ENCODE data around the gene POFUT2.
"Not testable (repeated sequence)": the region's sequence is repeated elsewhere in the genome, so short reads cannot be mapped to it uniquely, and the experiment has no call there.

POFUT2 gene

GRCh38 chr21:45326169-45326851, 38.6 kb upstream of the POFUT2 start:
- no peak for DNase-seq

- no peak for DNase-seq
Measured at GRCh38 chr21:45325206-45326168, 37.8 kb upstream of the POFUT2 start.

DNA sequence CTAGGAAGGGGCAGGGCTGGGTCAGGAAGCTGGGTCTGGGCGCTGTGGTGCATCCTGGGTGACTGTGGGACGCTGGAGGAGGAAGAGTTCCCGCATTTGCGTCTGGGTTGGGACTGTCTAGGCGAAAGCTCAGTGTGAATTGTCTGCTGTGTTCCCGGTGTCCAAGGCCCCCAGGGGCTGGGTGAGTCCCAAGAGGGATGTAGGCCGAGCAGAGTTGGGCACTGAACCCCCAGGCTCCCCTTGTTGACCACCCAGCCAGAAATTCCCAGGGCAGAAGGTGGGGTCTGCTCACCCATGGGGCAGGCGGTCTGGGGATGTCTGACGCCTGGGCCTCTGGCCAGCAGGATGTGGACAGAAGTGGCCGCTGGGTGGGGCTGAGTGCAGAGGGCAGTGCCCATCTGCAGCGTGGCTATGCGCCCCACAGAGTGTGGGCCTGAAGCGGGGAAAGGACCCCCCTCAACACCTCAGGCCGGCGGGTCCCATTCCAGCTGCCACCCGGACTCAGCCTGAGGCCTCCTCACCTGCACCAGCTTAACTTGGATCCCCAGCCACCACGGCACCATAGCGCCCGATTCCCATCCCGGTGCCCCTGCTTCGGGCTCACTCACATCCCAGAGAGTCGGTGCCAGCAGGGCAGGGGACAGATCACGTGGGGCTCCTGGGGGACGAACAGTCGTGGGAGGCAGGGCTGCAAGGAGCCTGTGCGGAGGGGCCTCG, 37.0 kb upstream of the POFUT2 start:
- no peak for DNase-seq

GRCh38 chr21:45323487-45324311, 36.0 kb upstream of the POFUT2 start:
- DNase-seq, result no peak

DNA sequence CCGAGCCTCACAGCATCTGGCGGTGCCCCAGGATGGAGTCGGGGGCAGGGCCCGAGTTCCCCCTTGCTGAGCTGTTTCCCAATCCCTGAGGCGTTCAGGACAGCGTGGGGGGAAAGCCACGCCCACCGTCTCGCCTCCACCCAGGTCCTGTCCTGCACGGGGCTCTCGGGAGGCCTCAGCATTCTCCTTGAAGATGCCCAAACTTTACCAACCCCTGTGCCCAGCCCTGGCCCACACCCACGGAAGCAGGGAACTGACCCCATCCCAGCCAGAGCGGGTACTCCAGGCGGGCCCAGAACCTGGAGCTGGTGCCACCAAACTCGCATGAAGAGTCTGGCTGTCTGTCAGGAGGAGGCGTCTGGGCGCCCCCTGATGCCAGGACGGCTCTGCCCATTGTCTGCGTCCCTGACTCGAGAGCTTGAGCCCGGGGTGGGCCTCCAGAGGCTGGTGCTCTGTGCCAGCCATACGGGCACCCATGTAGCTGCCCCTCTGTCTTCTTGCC, 35.3 kb upstream of the POFUT2 start:
- no peak for DNase-seq

- DNase-seq, result no peak
Measured at GRCh38 chr21:45322231-45322959, 34.7 kb upstream of the POFUT2 start.

GRCh38 chr21:45320261-45321025, 32.7 kb upstream of the POFUT2 start:
- DNase-seq, result no peak

DNA sequence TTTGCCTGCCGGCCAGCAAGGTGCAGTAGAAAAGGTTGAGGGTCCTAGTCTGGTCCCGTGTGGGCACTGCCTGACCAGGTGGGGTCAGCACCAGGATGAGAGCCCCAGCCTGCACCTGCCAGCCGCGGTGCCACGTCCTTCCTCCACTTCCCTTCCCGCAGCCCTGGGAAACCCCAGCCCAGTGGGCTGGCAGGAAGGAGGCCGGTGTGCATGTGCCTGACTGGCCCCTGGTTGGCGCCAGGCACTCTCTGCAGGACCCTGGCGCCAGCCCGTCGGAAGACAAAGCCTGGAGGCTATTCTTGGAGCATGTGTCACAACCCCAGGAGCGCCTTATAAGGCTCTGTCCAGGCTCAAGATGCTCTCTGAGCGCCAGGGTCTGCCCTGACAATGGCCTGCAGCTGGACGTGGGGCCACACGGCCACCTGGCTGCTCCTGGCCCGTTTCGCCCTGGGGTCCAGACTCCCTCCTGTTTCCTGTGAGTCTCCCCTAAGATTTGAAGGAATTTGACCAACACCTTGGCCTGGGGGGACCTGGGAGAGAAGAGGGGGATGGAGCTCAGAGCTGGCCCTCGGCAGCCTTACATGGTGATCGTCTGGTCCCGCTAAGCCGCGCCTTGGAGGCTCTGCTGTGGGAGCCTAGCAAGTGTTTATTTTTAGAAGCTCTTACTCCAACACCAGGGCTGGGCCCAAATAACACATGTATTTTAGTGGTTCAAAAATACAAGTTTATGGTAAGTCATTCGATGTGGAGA, 31.9 kb upstream of the POFUT2 start:
- DNase-seq, result no peak

GRCh38 chr21:45318556-45319404, 31.1 kb upstream of the POFUT2 start:
- no peak for DNase-seq

DNA sequence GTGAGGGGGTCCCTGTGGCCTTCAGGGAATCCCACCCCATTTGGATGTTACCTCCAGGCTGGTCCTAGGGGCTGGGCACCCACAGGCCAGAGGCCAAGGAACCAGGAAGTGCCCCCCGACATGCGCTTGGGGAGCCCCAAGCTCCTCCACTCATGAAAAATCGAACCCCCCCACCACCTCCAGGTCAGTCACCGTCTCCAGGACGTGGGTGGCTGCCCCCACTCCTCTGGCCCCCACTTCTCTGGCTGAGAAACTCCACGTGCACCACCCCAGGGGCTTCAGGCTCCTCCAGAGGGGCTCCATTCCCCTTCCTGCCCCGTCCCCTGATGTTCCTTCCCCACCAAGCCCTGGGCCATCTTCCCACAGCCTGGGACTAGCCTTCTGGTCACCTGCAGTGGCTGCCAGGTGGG, 30.5 kb upstream of the POFUT2 start:
- DNase-seq, result no peak

GRCh38 chr21:45317398-45318145, 29.9 kb upstream of the POFUT2 start:
- DNase-seq, result no peak

- DNase-seq, result no peak
Measured at GRCh38 chr21:45316871-45317397, 29.2 kb upstream of the POFUT2 start.

DNA sequence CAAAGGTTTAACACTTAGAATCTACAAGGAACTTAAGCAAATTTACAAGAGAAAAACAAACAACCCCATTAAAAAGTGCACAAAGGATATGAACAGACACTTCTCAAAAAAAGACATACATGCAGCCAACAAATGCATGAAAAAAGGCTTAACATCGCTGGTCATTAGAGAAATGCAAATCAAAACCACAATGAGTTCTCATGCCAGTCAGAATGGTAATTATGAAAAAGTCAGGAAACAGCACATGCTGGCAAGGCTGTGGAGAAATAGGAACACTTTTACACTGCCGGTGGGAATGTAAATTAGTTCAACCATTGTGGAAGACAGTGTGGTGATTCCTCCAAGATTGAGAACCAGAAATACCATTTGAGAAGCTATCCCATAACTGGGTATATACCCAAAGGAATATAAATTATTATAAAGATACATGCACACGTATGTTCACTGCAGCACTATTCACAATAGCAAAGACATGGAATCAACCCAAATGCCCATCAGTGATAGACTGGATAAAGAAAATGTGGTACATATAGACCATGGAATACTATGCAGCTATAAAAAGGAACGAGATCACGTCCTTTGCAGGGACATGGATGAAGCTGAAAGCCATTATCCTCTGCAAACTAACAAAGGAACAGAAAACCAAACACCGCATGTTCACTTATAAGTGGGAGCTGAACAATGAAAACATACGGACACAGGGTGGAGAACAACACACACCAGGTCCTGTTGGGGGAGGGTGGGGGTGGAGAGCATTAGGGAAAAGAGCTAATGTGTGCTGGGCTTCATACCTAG, 28.2 kb upstream of the POFUT2 start:
- not testable (repeated sequence) for DNase-seq

DNA sequence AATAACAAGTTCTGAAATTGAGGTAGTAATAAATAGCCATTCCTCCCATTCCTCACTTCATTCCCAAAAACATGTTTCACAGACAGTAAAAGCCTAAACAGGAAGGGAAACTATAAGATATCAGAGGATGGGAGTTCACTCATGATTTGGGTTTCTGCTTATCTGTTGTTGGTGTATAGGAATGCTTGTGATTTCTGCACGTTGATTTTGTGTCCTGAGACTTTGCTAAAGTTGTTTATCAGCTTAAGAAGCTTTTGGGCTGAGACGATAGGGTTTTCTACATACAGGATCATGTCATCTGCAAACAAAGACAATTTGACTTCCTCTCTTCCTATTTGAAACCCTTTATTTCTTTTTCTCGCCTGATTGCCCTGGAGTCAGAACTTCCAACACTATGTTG, 26.0 kb upstream of the POFUT2 start:
- no peak for DNase-seq

DNA sequence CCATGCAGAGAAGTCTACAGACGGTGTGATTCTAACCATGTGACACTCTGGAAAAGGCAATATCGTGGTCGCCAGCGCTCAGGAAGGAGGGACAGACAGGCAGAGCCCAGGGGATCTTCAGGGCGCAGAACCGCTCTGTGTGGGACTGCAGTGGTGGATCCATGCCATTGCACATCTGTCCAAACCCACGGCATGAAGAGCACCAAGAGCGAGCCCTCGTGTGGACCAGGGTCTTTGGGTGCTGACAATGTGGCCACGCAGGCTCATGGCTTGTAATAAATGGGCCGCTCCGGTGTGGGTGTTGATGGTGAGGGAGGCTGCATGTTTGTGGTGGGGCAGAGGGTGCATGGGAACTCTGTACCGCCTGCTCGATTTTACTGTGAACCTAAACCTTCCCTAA, 25.3 kb upstream of the POFUT2 start:
- no peak for DNase-seq

DNA sequence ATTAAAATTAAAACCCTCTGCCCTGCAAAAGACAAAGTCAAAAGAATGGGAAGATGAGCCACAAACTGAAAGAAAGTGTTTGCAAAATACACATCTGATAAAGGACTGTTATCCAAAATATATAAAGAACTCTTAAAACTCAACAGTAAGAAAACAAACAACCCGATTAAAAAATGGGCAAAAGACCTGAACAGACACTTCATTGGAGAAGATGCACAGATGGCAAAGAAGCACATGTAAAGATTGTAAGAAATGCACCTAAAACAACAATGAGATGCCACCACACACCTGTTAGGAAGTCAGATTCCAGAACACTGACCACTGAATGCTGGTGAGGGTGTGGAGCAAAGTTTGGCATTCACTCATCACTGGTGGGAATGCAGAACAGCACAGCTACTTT, 24.6 kb upstream of the POFUT2 start:
- no peak for DNase-seq

DNA sequence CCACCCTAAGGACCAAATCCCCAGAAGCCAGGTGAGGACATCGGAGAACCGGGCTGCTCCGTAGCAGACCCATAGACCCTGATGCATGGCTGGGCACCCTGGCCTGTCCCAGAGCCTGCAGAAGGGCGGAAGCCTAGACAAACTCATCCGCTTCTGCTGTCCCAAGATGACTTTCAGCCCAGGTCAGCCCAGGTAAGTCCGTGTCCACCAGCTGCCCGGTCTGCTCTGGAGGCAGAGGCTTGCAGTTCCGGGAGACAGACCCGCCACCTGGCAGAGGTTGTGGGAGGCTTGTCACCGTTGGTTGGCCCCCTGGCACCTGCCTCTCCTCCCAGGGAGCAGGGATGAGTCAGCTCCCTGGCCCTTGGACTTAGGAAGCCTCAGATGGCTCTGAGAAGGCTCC, 22.8 kb upstream of the POFUT2 start:
- no peak for DNase-seq

Data from NCI-H1105 (cell line).